OCI-LY3 (cell line): Measurements from ENCODE around the gene PRKACB.

Source experiments
- H2AFZ ChIP-seq: fragments of 200-600, 300-600 bp; shearing (Covaris generic); 2 replicates; pipeline ENCODE4 v1.6.0; 2014; ENCODE audit warnings: antibody characterized with exemption, low read depth, low read length
- H3K27ac ChIP-seq: fragments of 200-600, 300-600 bp; sonication (generic); 2 replicates; pipeline ENCODE4 v1.5.1; 2014; ENCODE audit warnings: mild to moderate bottlenecking, low read length, moderate library complexity, mixed read lengths
- H3K27me3 ChIP-seq: fragments of 200-600, 300-600 bp; sonication (generic); 2 replicates; pipeline ENCODE4 v1.6.1; 2014; ENCODE audit warnings: low read depth, low read length, mixed read lengths
- H3K36me3 ChIP-seq: fragments of 200-600, 300-600 bp; sonication (generic); replicated peaks from 2 replicates; pipeline ENCODE3; 2014; ENCODE audit warnings: low read depth, low read length, mixed read lengths
- H3K4me1 ChIP-seq: fragments of 300-600, 200-600 bp; sonication (generic); 2 replicates; pipeline ENCODE4 v1.6.1; 2014; ENCODE audit warnings: low read length, mixed read lengths
- H3K4me2 ChIP-seq: fragments of 200-600, 300-600 bp; sonication (generic); 2 replicates; pipeline ENCODE4 v1.6.1; 2014; ENCODE audit warnings: low read length, mixed read lengths
- H3K4me3 ChIP-seq: fragments of 300-600, 200-600 bp; sonication (generic); 2 replicates; pipeline ENCODE4 v1.5.1; 2014; ENCODE audit warnings: antibody characterized with exemption, mild to moderate bottlenecking, low read length, moderate library complexity
- H3K79me2 ChIP-seq: fragments of 300-600, 200-600 bp; shearing (Covaris generic); 2 replicates; pipeline ENCODE4 v1.6.1; 2014; ENCODE audit warnings: mild to moderate bottlenecking, low read length, mixed read lengths
- H3K9ac ChIP-seq: fragments of 300-600, 200-600 bp; shearing (Covaris generic); 2 replicates; pipeline ENCODE4 v1.6.0; 2014; ENCODE audit warnings: mild to moderate bottlenecking, low read length, moderate library complexity
- H3K9me3 ChIP-seq: fragments of 200-600, 300-600 bp; shearing (Covaris generic); 2 replicates; pipeline ENCODE4 v1.6.1; 2014; ENCODE audit warnings: low read length, mixed read lengths; ENCODE audit not compliant: insufficient read depth
- H4K20me1 ChIP-seq: fragments of 200-600, 300-600 bp; sonication (generic); 2 replicates; pipeline ENCODE4 v1.6.1; 2016; ENCODE audit warnings: low read length, mixed read lengths; ENCODE audit not compliant: insufficient read depth
- EZH2phosphoT487 ChIP-seq: fragments of 200-600 bp; shearing (Covaris generic); IDR thresholded peaks from 2 replicates; pipeline ENCODE4 v1.6.1; 2018; ENCODE audit warnings: antibody characterized with exemption, mixed run types, low read depth
- TF ChIP-seq, protein P1 (sequence below): fragments of 200-600, 300-600 bp; sonication (generic); IDR thresholded peaks from 2 replicates; pipeline ENCODE4 v1.5.1; 2014; ENCODE audit warnings: antibody characterized with exemption, low read length, low read depth

PRKACB gene

DNA sequence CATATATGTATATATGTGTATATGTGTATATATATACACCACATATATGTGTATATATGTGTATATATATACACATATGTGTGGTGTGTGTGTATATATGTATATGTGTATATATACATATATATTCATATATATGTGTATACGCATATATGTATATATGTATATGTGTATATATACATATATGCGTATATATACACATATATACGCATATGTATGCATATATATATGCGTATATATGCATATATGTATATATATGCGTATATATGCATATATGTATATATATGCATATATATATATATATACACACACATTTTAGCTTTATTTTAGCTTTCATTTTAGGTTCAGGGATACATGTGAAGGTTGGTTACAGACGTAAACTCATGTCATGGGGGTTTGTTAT lies 54.8 kb downstream of the PRKACB start:
- TF ChIP-seq, protein P1, sequence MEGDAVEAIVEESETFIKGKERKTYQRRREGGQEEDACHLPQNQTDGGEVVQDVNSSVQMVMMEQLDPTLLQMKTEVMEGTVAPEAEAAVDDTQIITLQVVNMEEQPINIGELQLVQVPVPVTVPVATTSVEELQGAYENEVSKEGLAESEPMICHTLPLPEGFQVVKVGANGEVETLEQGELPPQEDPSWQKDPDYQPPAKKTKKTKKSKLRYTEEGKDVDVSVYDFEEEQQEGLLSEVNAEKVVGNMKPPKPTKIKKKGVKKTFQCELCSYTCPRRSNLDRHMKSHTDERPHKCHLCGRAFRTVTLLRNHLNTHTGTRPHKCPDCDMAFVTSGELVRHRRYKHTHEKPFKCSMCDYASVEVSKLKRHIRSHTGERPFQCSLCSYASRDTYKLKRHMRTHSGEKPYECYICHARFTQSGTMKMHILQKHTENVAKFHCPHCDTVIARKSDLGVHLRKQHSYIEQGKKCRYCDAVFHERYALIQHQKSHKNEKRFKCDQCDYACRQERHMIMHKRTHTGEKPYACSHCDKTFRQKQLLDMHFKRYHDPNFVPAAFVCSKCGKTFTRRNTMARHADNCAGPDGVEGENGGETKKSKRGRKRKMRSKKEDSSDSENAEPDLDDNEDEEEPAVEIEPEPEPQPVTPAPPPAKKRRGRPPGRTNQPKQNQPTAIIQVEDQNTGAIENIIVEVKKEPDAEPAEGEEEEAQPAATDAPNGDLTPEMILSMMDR: no peak
- no peak for TF ChIP-seq EZH2phosphoT487

DNA sequence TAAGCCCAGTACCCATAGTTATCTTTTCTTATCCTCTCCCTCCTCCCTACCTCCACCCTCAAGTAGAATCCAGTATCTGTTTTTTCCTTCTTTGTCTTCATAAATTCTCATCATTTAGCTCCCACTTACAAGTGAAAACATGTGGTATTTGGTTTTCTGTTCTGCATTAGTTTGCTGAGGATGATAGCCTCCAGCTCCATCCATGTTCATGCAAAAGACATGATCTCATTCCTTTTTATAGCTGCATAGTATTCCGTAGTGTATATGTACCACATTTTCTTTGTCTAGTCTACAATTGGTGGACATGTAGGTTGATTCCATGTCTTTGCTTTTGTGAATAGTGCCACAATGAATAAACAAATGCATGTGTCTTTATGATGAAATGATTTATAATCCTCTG lies 55.2 kb downstream of the PRKACB start:
- Histone ChIP-seq H3K4me3 (no peak overlapping the region), H3K4me2 (no peak overlapping the region), H3K9ac (no peak overlapping the region), H3K27ac (no peak overlapping the region), H3K79me2 (no peaks in the 10 kb centered on the region), H4K20me1 (no peaks in the 10 kb centered on the region), H2AFZ (no peak overlapping the region), H3K27me3 (no peaks in the 10 kb centered on the region), H3K36me3 (no peaks in the 10 kb centered on the region), H3K9me3 (no peaks in the 10 kb centered on the region), H3K4me1 (no peaks in the 10 kb centered on the region)
- no peak for TF ChIP-seq EZH2phosphoT487
- TF ChIP-seq, protein P1: no peak

More for the DNA sequence above, 54.8 kb downstream of the PRKACB start:
- Histone ChIP-seq H3K9ac (no peak overlapping the region), H3K4me1 (no peaks in the 10 kb centered on the region), H3K27ac (no peak overlapping the region), H3K36me3 (no peaks in the 10 kb centered on the region), H3K27me3 (no peaks in the 10 kb centered on the region), H3K79me2 (no peaks in the 10 kb centered on the region), H4K20me1 (no peaks in the 10 kb centered on the region), H3K4me3 (no peak overlapping the region), H3K4me2 (no peak overlapping the region), H3K9me3 (no peaks in the 10 kb centered on the region), H2AFZ (no peak overlapping the region)

- no peak for TF ChIP-seq EZH2phosphoT487
- TF ChIP-seq, protein P1: no peak
Measured at GRCh38 chr1:84202126-84202525, 58.1 kb downstream of the PRKACB start.

DNA sequence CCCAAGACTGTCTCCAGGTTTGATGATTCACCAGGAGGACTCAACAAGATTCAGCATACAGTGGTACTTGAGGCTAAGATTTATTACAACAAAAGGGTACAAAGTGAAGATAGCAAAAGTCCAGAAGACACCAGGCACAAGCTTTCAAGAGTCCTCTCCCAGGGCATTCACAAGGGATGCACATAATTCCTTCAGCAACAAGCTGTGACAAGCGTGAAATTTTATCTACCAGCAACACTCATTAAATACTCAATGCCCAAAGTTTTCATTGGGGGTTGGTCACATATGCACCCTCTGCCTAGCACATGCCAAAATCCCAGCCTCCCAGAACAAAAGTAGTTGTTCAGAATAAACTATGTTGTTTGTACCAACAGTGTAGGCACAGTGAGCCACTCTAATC lies 62.3 kb downstream of the PRKACB start:
- TF ChIP-seq EZH2phosphoT487: no peak
- TF ChIP-seq, protein P1: no peak
- Histone ChIP-seq H2AFZ (no peak overlapping the region), H3K36me3 (no peaks in the 10 kb centered on the region), H3K9ac (no peak overlapping the region), H3K4me1 (peaks cover 6% of the 10 kb centered on the region), H3K27me3 (no peaks in the 10 kb centered on the region), H3K4me2 (no peak overlapping the region), H3K9me3 (no peaks in the 10 kb centered on the region), H3K4me3 (no peak overlapping the region), H4K20me1 (no peaks in the 10 kb centered on the region), H3K79me2 (no peaks in the 10 kb centered on the region), H3K27ac (no peak overlapping the region)

More at GRCh38 chr1:84202126-84202525, 58.1 kb downstream of the PRKACB start:
- Histone ChIP-seq H3K27me3 (no peaks in the 10 kb centered on the region), H3K36me3 (no peaks in the 10 kb centered on the region), H4K20me1 (no peaks in the 10 kb centered on the region), H3K79me2 (no peaks in the 10 kb centered on the region), H3K27ac (no peak overlapping the region), H3K4me1 (no peaks in the 10 kb centered on the region), H2AFZ (no peak overlapping the region), H3K9ac (no peak overlapping the region), H3K9me3 (no peaks in the 10 kb centered on the region), H3K4me2 (no peak overlapping the region), H3K4me3 (no peak overlapping the region)
